K562 (cell line): Measurements from ENCODE around the gene IQUB. TPM values are rescaled to one million over a fixed set of nuclear protein-coding genes. Genes with fewer than 3 reads are reported as not detected.

Source experiments
- ATAC-seq: fragments of 200-7000 bp; cut with Tn5 transposase; 3 replicates; pipeline ENCODE4 v1.9.1; 2020; ENCODE audit warnings: moderate library complexity
- BruUV-seq: library from RNA; stranded (reverse); fragments of 400-500 nt; replicated peaks from 2 replicates; lab custom pipeline; 2021; lab: Mats Ljungman, UMichigan
- CTCF ChIA-PET: fragments of 300-600 bp; formaldehyde crosslinking; extraction: SDS; loops from one replicate; lab custom pipeline; 2021; ENCODE audit warnings: low intra/inter-chr PET ratio; lab: Yijun Ruan, JAX
- POLR2A ChIA-PET: fragments of 300-600, 350-650 bp; sonication (Branson Sonifier 250); formaldehyde crosslinking; extraction: SDS; loops from one replicate; lab custom pipeline; 2021; ENCODE audit warnings: antibody characterized with exemption, inconsistent platforms; lab: Yijun Ruan, JAX
- DNase-seq, 4 experiments: peaks; one replicate each; pipeline versions ENCODE4 v3.0.0 to v3.0.0-alpha.2; 2011 to 2018; ENCODE audit warnings: low spot score in 3 of 4, mixed read lengths in 3 of 4; ENCODE audit errors: extremely low read depth in 1 of 4
- FAIRE-seq: peaks from 2 replicates; lab custom pipeline; 2011; peaks lifted over from hg19 to GRCh38; lab: Jason Lieb, UNC
- H2AFZ ChIP-seq: 2 replicates; pipeline ENCODE4 v1.6.0; 2011; ENCODE audit warnings: low read depth, low read length, control low read depth, inconsistent platforms
- H3K27ac ChIP-seq: fragments of 200-600 bp; 3 replicates; pipeline ENCODE4 v1.8.0; 2011; ENCODE audit warnings: low read depth, mild to moderate bottlenecking, control low read depth, inconsistent platforms, low read length, moderate library complexity, mixed read lengths; ENCODE audit errors: extremely low read depth
- H3K27me3 ChIP-seq, 2 experiments: fragments of 300-600 bp in 1 of 2; 2 replicates in 1 of 2; 3 replicates in 1 of 2; pipeline versions ENCODE4 v1.6.0 to v1.8.0; 2011; ENCODE audit warnings: inconsistent platforms in 2 of 2, low read length in 2 of 2, mild to moderate bottlenecking in 1 of 2, mixed read lengths in 1 of 2, moderate library complexity in 1 of 2; ENCODE audit not compliant: control insufficient read depth in 2 of 2, insufficient read depth in 2 of 2
- H3K36me3 ChIP-seq: fragments of 300-600 bp; 3 replicates; pipeline ENCODE4 v1.8.0; 2011; ENCODE audit warnings: mild to moderate bottlenecking, low read length, inconsistent platforms; ENCODE audit not compliant: control insufficient read depth, insufficient read depth
- H3K4me1 ChIP-seq, 2 experiments: fragments of 200-600 bp in 1 of 2; replicated peaks in 1 of 2; 2 replicates in 1 of 2; 3 replicates in 1 of 2; pipeline versions ENCODE4 v1.5.1 to v1.8.0; 2011; ENCODE audit warnings: inconsistent platforms in 2 of 2, low read length in 2 of 2, mild to moderate bottlenecking in 1 of 2, mixed read lengths in 1 of 2, moderate library complexity in 1 of 2; ENCODE audit not compliant: control insufficient read depth in 2 of 2, insufficient read depth in 2 of 2
- H3K4me2 ChIP-seq: 2 replicates; pipeline ENCODE4 v1.6.1; 2011; ENCODE audit warnings: low read length, control low read depth, inconsistent platforms, mixed read lengths; ENCODE audit not compliant: insufficient read depth
- H3K4me3 ChIP-seq: fragments of 200-600 bp; sonication (generic), shearing (Covaris generic); 2 replicates; pipeline ENCODE4 v1.5.1; 2016; ENCODE audit warnings: control low read depth, inconsistent platforms
- H3K79me2 ChIP-seq: fragments of 200-600 bp; 3 replicates; pipeline ENCODE4 v1.8.0; 2011; ENCODE audit warnings: low read length, inconsistent platforms; ENCODE audit not compliant: control insufficient read depth, insufficient read depth
- H3K9ac ChIP-seq, 2 experiments: 2 replicates each; pipeline versions ENCODE4 v1.6.0 to v1.6.1; 2011; ENCODE audit warnings: low read depth in 2 of 2, low read length in 2 of 2, control low read depth in 1 of 2, inconsistent platforms in 1 of 2, mild to moderate bottlenecking in 1 of 2, mixed read lengths in 1 of 2; ENCODE audit not compliant: insufficient read depth in 1 of 2
- H3K9me1 ChIP-seq: one replicate; pipeline ENCODE4 v1.6.0; 2011; ENCODE audit warnings: inconsistent platforms, mild to moderate bottlenecking, low read length, moderate library complexity; ENCODE audit not compliant: control insufficient read depth, insufficient read depth
- H3K9me3 ChIP-seq: replicated peaks from 2 replicates; pipeline ENCODE4 v1.5.1; 2011; ENCODE audit warnings: low read depth, low read length, inconsistent platforms; ENCODE audit not compliant: control insufficient read depth, insufficient read depth
- H4K20me1 ChIP-seq: replicated peaks from 2 replicates; pipeline ENCODE4 v1.6.1; 2011; ENCODE audit warnings: low read length, inconsistent platforms, mixed read lengths; ENCODE audit not compliant: control insufficient read depth, insufficient read depth
- BCOR ChIP-seq: fragments of 450-650 bp; IDR thresholded peaks from 2 replicates; pipeline ENCODE4 v1.6.1; 2016
- E2F1 ChIP-seq: sonication (generic); formaldehyde crosslinking; IDR thresholded peaks from 2 replicates; pipeline ENCODE4 v1.8.1; 2023; ENCODE audit warnings: mild to moderate bottlenecking, missing genetic modification reagents, moderate library complexity
- ETV6 ChIP-seq, 3 experiments: fragments of 150-350 bp in 1 of 3; sonication (generic) in 1 of 3; formaldehyde crosslinking in 1 of 3; IDR thresholded peaks; 2 replicates each; pipeline versions ENCODE4 v1.6.1 to v1.8.0; 2014 to 2022; ENCODE audit warnings: borderline replicate concordance in 2 of 3, low read depth in 2 of 3, antibody characterized with exemption in 1 of 3, low read length in 1 of 3, mild to moderate bottlenecking in 1 of 3, missing genetic modification reagents in 1 of 3
- GABPB2 ChIP-seq: fragments of 250-450 bp; sonication (Bioruptor Pico); conservative IDR thresholded peaks from 2 replicates; pipeline ENCODE4 v1.5.1; 2021; ENCODE audit warnings: mild to moderate bottlenecking
- GTF2E2 ChIP-seq: fragments of 200-800 bp; sonication (Bioruptor generic); IDR thresholded peaks from 2 replicates; pipeline ENCODE4 v1.6.1; 2016; ENCODE audit warnings: missing genetic modification characterization, missing compliant biosample characterization
- IRF2 ChIP-seq: sonication (generic); formaldehyde crosslinking; IDR thresholded peaks from 2 replicates; pipeline ENCODE4 v1.8.1; 2022; ENCODE audit warnings: mild to moderate bottlenecking, missing genetic modification reagents
- KDM1A ChIP-seq, 2 experiments: fragments of 450-650 bp; IDR thresholded peaks; 2 replicates each; pipeline ENCODE4 v1.6.1; 2016; ENCODE audit warnings: mild to moderate bottlenecking in 2 of 2
- MIER1 ChIP-seq: fragments of 450-650 bp; IDR thresholded peaks from 2 replicates; pipeline ENCODE4 v1.6.1; 2016; ENCODE audit warnings: antibody characterized with exemption, mild to moderate bottlenecking, low read depth
- PURB ChIP-seq: sonication (generic); formaldehyde crosslinking; IDR thresholded peaks from 2 replicates; pipeline ENCODE4 v1.9.0; 2021; ENCODE audit warnings: low read depth, mild to moderate bottlenecking, missing genetic modification reagents
- RAD51 ChIP-seq: fragments of 450-650 bp; IDR thresholded peaks from 2 replicates; pipeline ENCODE4 v1.7.1; 2016; ENCODE audit warnings: low read depth, mild to moderate bottlenecking, borderline replicate concordance
- RBFOX2 ChIP-seq: fragments of 200-400 bp; formaldehyde crosslinking; IDR thresholded peaks from 2 replicates; pipeline ENCODE4 v1.6.1; 2017; ENCODE audit warnings: low read depth, mild to moderate bottlenecking, low read length, moderate library complexity
- RBM25 ChIP-seq: fragments of 200-400 bp; formaldehyde crosslinking; IDR thresholded peaks from 2 replicates; pipeline ENCODE4 v1.6.1; 2018; ENCODE audit warnings: low read length, low read depth, moderate library complexity; ENCODE audit not compliant: severe bottlenecking
- RCOR1 ChIP-seq, 2 experiments: IDR thresholded peaks; 2 replicates each; pipeline ENCODE4 v1.6.1; 2012; ENCODE audit warnings: low read depth in 2 of 2, low read length in 2 of 2, borderline replicate concordance in 1 of 2, improper control_type of control experiment in 1 of 2
- SPI1 ChIP-seq: IDR thresholded peaks from 2 replicates; pipeline ENCODE4 v1.6.1; 2011; ENCODE audit warnings: low read depth, low read length, control low read depth, borderline replicate concordance
- TEAD2 ChIP-seq: fragments of 450-650 bp; IDR thresholded peaks from 2 replicates; pipeline ENCODE4 v1.6.1; 2016; ENCODE audit warnings: missing genetic modification characterization, control low read depth, missing compliant biosample characterization
- THRAP3 ChIP-seq: fragments of 450-650 bp; IDR thresholded peaks from 2 replicates; pipeline ENCODE4 v1.6.1; 2016; ENCODE audit warnings: mild to moderate bottlenecking, inconsistent platforms, borderline replicate concordance
- ZBTB2 ChIP-seq: fragments of 450-650 bp; IDR thresholded peaks from 2 replicates; pipeline ENCODE4 v1.6.1; 2016; ENCODE audit warnings: antibody characterized with exemption
- ZNF3 ChIP-seq: fragments of 250-450 bp; sonication (Bioruptor Pico); IDR thresholded peaks from 2 replicates; pipeline ENCODE4 v1.5.0; 2021; ENCODE audit warnings: mild to moderate bottlenecking, moderate library complexity
- ZNF311 ChIP-seq: fragments of 250-450 bp; sonication (Bioruptor Pico); IDR thresholded peaks from 2 replicates; pipeline ENCODE4 v1.4.0; 2020; ENCODE audit warnings: mild to moderate bottlenecking, moderate library complexity
- ZNF316 ChIP-seq: fragments of 450-650 bp; IDR thresholded peaks from 2 replicates; pipeline ENCODE4 v1.6.1; 2016
- ZNF668 ChIP-seq: fragments of 250-450 bp; sonication (Bioruptor Pico); IDR thresholded peaks from 2 replicates; pipeline ENCODE4 v1.8.0; 2022; ENCODE audit warnings: mild to moderate bottlenecking, inconsistent platforms
- in situ Hi-C: fragments of 300-500 bp; cut with MboI; formaldehyde crosslinking; loops from 4 replicates; pipeline ENCODE4 v1.15.0; 2018; ENCODE audit warnings: inconsistent platforms, mixed read lengths
- intact Hi-C: fragments of 100-400 bp; cut with micrococcal nuclease; formaldehyde crosslinking; loops from 2 replicates; pipeline ENCODE4 v1.14.2; 2022
- polyA plus RNA-seq, 8 experiments: library from polyadenylated mRNA; depleted of rRNA in 4 of 8; stranded (reverse) in 5 of 8; unstranded in 3 of 8; fragments of >200 nt; fragmentation: Nextera tagmentation in 2 of 8; fragmentation: Illumina TruSeq in 1 of 8; extraction: Ambion mirVana in 2 of 8; extraction: Trizol in 1 of 8; gene quantifications; 2 replicates each; pipeline versions ENCODE4 v1.2.1 to v1.2.3, GENCODE V29; 2011 to 2014; ENCODE audit warnings: inconsistent platforms in 1 of 8, missing spikeins in 1 of 8
- total RNA-seq, 7 experiments: library from RNA; depleted of rRNA in 6 of 7; stranded (reverse); fragments of >200 nt in 6 of 7; fragmentation: Illumina TruSeq in 2 of 7; extraction: Trizol in 2 of 7; gene quantifications; 2 replicates each; pipeline versions ENCODE4 v1.2.1 to v1.2.3, GENCODE V29; 2011 to 2021; ENCODE audit warnings: low replicate concordance in 1 of 7

IQUB gene
- total and polyA plus RNA-seq, 9 of the 15 experiments (the other 6 are each of a cell fraction or from before 2014, with no cell fraction given), result 0.62 to 2.6 (median 1.4) TPM

DNA sequence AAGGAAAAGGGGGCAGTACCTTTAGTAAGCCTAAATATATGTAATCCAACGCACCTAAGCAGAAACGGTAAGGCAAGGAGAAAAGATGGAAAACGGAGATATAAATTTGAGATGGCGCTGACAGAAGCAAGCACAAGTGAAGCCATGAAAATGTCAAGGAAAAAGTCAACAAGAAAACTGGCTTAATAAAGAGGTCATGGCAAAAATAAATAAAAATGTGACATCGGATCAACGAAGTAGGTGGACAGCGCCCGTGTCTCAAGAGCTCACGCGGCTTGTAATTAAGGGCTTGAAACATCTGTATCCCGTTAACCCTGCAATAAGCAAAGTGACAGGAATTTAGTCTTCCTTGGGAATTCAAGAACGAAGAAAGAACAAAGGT lies 22.6 kb upstream of the IQUB start (continued):
- TF ChIP-seq IRF2 (CRISPR knock-in tag), result no peak
- TF ChIP-seq GTF2E2 (tag), result no peak
- no peak for TF ChIP-seq MIER1
- TF ChIP-seq ZBTB2, result no peak
- TF ChIP-seq GABPB2 (CRISPR knock-in tag), result no peak
- TF ChIP-seq THRAP3, result no peak
- TF ChIP-seq SPI1, result no peak

GRCh38 chr7:123555484-123555883 lies 21.1 kb upstream of the IQUB start:
- ChIA-PET POLR2A (interaction anchor here (1.0 kb wide), 1 partner anchor 20 kb away, joined by 3 read pairs; no protein-coding TSS in a partner anchor), CTCF (no interaction called here)
- H3K4me3 ChIP-seq, result peak overlapping the region; percentile 63; the same call in 1 of the 2 replicates
- no peaks in the 10 kb centered on the region for H3K9me3 ChIP-seq
- ATAC-seq (no peak), FAIRE-seq (no peak), DNase-seq (no peak)
- H3K27ac ChIP-seq, result no peak overlapping the region; the same call in 2 of the 3 replicates
- no peaks in the 10 kb centered on the region for H3K9me1 ChIP-seq
- H3K9ac ChIP-seq, result no peak overlapping the region; a peak in 1 of 4 replicates
- peaks cover 69% of the 10 kb centered on the region for H3K79me2 ChIP-seq
- H2AFZ ChIP-seq, result no peak overlapping the region
- peak overlapping the region; percentile 98 for H3K4me2 ChIP-seq
- peaks cover 53% of the 10 kb centered on the region for H3K36me3 ChIP-seq
- H3K27me3 ChIP-seq, result no peaks in the 10 kb centered on the region
- no TSS peak for BruUV-seq
- in situ Hi-C loops, result no loop called here
- TF ChIP-seq PURB (CRISPR knock-in tag) (no peak), RBFOX2 (0 out of 2 replicates have a peak, but pooled peaks have one; percentile 21), ZNF311 (CRISPR knock-in tag) (no peak), ZNF3 (CRISPR knock-in tag) (peak; percentile 78), ZNF316 (0 out of 2 replicates have a peak, but pooled peaks have one; percentile 2), ETV6 (IDR thresholded peaks at IDR 0.05; ENCODE audit: borderline replicate concordance in 1 of 2, low read depth in 2 of 2, low read length in 1 of 2) (0 out of 4 replicates have a peak, but pooled peaks of 1 of the 2 experiments have one; percentile 17), ETV6 (CRISPR knock-in tag; IDR thresholded peaks at IDR 0.05; ENCODE audit: borderline replicate concordance) (no peak), ZNF668 (no peak), E2F1 (CRISPR knock-in tag) (no peak), TEAD2 (tag) (no peak), RBM25 (peak; percentile 72), BCOR (0 out of 2 replicates have a peak, but pooled peaks have one; percentile 33), RAD51 (no peak), KDM1A (IDR thresholded peaks at IDR 0.05) (peak in 1 of 2 experiments; percentile 20; a peak in 1 of 4 replicates), RCOR1 (IDR thresholded peaks at IDR 0.05; ENCODE audit: borderline replicate concordance in 1 of 2, low read depth in 2 of 2, low read length in 2 of 2) (0 out of 4 replicates have a peak, but pooled peaks of 1 of the 2 experiments have one; percentile 8)
- H3K4me1 ChIP-seq, result peaks cover 13 to 28% of the 10 kb centered on the region in 2 experiments
- intact Hi-C loops, result no loop called here
- H4K20me1 ChIP-seq, result no peaks in the 10 kb centered on the region
